Measurements from ENCODE around the gene FBN1.

FBN1 gene

DNA sequence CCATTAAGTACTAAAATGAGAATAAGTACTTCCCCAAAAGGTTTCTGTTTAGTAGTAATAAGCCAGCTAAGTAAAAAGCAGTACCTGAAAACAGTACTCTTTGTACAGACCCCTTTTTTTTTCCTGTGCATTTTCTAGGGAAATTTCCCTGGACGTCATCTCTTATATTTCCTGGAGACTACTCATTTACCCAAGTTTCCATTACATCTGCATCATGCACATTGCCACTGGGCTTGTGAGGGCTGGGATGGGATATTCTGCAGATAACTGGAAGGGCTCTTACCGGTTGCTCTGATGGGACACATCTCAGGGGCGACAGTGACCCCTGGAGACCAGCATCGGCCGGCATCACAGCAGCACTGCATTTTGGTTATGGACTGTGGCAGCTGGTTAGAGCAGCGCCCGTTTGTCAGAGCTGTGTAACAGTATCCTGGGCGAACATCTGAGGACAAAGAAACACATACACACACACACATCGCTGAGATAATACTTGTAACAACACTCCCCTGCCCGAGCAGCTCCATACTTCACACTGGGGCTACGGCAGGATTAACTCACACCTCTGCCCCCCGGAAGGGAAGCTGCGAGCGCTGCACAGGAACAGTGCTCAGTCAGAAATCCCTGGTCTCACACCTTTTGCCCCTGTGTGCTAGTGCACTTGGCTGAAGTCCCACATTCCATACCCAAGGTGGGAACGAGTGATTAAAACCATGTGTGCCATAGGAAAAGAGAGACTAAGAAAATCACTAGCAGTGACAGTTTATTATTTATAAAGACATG lies 124.9 kb downstream of the FBN1 start:
- DNase-seq (ENCODE audit: low spot score) (no peak), FAIRE-seq (no peak)

DNA sequence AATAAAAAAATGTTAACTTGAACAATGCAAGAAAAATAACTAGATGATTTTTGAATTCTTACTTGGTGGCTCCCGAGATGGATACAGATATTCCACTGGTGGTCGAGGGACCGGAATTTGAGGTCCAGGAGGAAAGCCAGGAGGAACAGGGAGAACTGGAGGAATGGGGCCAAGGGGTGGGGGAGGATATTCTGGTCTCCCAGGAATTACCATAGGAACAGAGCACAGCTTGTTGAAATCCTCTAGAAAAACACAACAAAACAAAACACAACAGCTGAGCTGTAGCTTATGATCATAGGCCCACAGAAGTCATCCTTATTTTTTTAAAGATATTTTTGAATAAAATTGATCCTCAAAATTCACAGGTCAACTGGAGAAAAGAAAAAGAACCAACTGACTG lies 129.4 kb downstream of the FBN1 start:
- FAIRE-seq (no peak), DNase-seq (ENCODE audit: low spot score) (no peak)

DNA sequence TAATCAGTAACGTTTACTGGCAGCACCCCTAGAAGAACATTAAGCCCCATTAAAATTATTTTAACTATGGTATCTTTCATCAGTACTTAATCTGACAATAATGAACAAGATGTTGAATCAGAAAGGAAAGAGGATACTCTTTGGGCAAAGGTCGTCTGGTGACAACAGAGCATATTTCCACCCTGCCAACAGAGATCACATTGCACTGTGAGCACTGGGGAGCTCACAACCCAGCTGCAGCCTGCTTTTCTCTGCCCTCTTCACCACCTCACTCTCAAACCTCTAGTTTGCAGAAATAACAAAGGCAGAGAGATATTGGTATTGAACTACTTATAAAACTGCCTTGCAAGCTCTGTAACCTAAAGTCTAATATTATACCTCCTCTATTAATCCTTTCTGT lies 130.0 kb downstream of the FBN1 start:
- FAIRE-seq: no peak
- no peak for DNase-seq (ENCODE audit: low spot score)

DNA sequence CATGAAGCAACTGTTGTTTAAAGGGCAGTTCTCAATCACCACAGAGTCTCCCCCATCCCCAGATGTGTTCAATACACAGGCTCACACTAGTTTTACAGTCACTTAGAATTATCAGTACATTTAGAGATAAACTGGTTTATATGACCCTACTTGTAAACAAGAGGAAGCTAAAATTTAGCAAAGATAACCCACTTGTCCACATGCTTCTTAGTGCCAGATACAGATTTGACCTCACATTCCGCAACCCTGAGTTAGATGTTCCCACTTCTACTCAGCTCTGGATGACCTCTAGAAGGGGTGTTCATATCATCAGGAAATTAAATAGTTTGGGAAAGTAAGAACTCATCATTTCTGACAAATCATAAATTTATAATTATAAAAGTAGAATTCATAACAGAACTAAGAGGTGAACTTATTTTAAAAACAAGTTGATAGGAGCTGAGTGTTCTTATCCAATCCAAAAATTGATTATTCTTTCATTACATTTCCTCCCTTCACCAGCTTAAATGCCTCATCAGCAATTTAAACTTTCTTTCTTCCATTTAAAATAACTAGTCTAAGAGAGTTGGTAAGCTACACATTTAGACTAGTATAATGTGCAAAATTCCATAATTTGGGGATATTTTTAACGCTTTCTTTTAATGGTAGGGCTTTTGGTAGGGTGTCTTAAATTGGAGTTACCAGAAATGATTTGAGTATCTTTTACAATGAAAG lies 131.2 kb downstream of the FBN1 start:
- FAIRE-seq (no peak), DNase-seq (ENCODE audit: low spot score) (no peak)

GRCh38 chr15:48510976-48511375 lies 134.5 kb downstream of the FBN1 start:
- no peak for FAIRE-seq

GRCh38 chr15:48507416-48508065 lies 138.0 kb downstream of the FBN1 start:
- DNase-seq (ENCODE audit: low spot score) (peak; percentile 20), FAIRE-seq (no peak)

More at GRCh38 chr15:48510976-48511375, 134.5 kb downstream of the FBN1 start:
- no peak for DNase-seq (ENCODE audit: low spot score)

DNA sequence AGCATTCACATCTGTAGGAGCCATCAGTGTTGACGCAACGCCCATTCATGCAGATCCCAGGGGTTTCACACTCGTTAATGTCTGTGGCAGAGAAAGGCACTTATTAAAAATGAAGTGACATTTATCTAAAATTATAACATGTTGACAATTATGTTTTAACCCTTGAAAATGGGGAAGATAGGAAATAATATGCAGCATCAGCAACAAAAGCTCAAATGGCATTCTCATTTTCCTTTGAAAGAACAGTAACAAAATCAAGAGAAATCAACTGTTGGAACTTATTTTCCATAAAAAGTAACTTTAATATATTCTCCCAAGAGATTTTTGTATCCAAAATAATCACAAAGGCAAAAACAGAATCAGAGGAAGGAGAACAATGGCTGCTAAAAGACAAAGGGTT lies 140.4 kb downstream of the FBN1 start:
- DNase-seq (ENCODE audit: low spot score): no peak
- FAIRE-seq: no peak

DNA sequence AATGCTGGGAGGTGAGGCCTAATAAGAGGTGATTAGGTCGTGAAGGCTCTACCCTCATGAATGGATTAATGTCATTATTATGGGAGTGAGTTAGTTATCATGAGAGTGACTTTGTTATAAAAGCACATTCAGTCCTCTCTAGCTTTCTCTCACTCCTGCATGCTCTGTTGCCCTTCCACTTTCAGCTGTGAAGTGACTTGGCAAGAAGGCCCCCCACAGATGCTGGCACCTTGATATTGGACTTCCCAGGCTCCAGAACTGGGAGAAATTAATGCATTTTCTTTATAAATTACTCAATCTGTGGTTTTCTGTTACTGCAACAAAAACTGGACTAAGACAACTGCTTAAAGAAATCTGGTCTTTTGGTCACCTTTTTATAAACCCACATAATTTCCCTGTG lies 144.3 kb downstream of the FBN1 start:
- no peak for FAIRE-seq
- no peak for DNase-seq (ENCODE audit: low spot score)

DNA sequence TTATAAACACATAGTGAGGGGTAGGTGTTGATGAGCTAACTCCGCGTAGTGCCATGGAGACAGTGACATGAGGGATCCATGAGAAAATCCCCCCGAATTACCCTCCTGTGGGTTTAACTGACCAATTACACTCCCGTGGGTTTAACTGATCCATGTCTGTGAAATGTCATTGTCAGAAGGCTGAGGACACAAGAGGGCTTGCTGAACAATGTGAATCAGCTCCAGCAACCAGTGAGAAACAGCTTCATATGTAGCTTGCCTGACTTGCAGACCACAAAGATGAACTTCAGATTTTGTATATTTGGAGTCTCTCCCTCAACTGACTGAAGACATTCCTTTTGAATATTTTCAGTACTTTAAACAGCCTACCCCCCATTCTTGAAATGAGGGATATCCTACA lies 144.9 kb downstream of the FBN1 start:
- DNase-seq (ENCODE audit: low spot score) (no peak), FAIRE-seq (no peak)

GRCh38 chr15:48499978-48500377 lies 145.5 kb downstream of the FBN1 start:
- FAIRE-seq (no peak), DNase-seq (ENCODE audit: low spot score) (no peak)

- FAIRE-seq (no peak), DNase-seq (ENCODE audit: low spot score) (no peak)
These were observed 146.7 kb downstream of the FBN1 start for GRCh38 chr15:48498828-48499227.

GRCh38 chr15:48494631-48495030 lies 150.9 kb downstream of the FBN1 start:
- FAIRE-seq: no peak

GRCh38 chr15:48493763-48494225 lies 151.7 kb downstream of the FBN1 start:
- DNase-seq (ENCODE audit: low spot score) (no peak), FAIRE-seq (no peak)

More at GRCh38 chr15:48494631-48495030, 150.9 kb downstream of the FBN1 start:
- no peak for DNase-seq (ENCODE audit: low spot score)

DNA sequence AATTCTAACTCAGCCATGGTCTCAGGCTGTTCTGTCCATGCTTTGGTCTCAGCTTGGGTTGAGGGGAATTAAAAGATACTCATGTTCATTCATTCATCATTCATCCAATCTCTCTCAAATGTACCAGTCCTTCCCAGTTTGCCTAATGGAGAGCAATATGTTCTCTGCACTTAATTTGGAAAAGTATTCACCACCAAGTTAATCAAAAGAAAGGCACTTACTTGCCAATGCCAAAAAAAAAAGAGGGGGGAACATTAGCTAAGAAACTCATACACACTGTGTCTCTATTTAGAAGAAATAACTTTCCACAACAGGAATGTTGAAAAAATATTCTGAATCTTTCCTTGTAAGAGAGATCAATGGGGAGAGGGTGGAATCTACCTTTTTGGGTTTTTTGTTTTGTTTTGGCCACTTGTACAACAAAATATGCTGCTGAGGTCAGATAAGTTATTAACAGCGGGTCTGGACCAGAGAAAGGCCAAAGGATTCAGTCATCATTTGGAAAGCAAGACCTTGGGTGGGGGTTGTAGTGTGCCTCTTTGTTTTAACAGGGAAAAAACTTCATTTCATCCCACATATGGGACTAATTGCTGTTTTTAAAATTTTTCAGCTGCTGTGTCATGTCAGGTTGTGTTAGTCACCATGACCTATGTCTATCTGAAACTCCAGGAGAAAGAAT lies 152.3 kb downstream of the FBN1 start:
- FAIRE-seq: no peak
- DNase-seq (ENCODE audit: low spot score): no peak

DNA sequence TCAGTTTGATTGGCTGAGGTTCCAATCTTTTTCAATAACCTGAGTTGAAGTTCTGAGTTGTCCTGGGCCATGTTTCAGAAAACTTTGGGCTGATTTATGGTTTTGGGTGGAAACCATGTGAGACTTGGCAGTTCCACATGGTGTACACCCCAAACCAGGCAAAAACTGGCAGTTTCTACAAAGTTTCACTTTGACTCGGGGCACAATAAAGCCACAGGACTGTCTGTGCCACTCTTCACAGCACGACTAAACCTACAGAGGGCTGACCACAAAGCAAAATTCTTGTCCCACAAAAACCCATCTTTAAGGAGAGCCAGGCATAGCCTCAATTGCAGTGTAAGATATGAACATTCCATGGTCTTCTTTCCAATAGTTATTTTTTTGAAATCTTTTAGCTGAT lies 159.3 kb downstream of the FBN1 start:
- DNase-seq (ENCODE audit: low spot score) (no peak), FAIRE-seq (no peak)

DNA sequence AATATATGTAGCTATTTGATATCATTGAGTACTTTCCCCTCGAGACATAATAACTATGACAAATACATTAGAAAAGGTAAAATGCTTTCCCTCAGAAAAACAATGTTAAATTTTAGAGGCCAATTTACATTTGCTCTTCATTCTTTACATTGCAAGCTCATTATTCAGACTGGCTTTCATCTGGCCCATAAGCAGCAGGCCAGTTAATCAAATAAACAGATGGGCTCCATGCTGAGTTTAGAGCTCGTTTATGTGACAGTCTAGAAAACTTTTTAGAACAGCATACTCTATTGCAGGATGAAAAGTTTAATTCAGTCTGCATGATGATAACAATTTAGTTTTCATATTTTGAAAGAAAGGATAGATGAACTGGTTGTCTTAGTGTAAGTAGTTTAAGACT lies 163.7 kb downstream of the FBN1 start:
- DNase-seq (ENCODE audit: low spot score) (no peak), FAIRE-seq (no peak)

GRCh38 chr15:48479751-48480150 lies 165.8 kb downstream of the FBN1 start:
- no peak for FAIRE-seq
- no peak for DNase-seq (ENCODE audit: low spot score)

- DNase-seq (ENCODE audit: low spot score): no peak
- FAIRE-seq: no peak
These were observed 166.9 kb downstream of the FBN1 start for GRCh38 chr15:48478581-48478980.

GRCh38 chr15:48477795-48478360 lies 167.6 kb downstream of the FBN1 start:
- FAIRE-seq: no peak
- no peak for DNase-seq (ENCODE audit: low spot score)

- FAIRE-seq (no peak), DNase-seq (ENCODE audit: low spot score) (no peak)
These were observed 169.7 kb downstream of the FBN1 start for GRCh38 chr15:48475600-48476395.

- FAIRE-seq (no peak), DNase-seq (ENCODE audit: low spot score) (no peak)
These were observed 171.8 kb downstream of the FBN1 start for GRCh38 chr15:48473667-48474066.

Data from urothelium cell line (cell line).